Measurements from ENCODE around the gene ZNF215. TPM values are rescaled to one million over a fixed set of nuclear protein-coding genes. Genes with fewer than 3 reads are reported as not detected.
"Not testable (repeated sequence)": the region's sequence is repeated elsewhere in the genome, so short reads cannot be mapped to it uniquely, and the experiment has no call there.

Gene ZNF215
- total RNA-seq, 2 experiments from 2014 or later: 59.8 to 61.0 TPM

GRCh38 chr11:6882751-6883150 lies 43.5 kb upstream of the ZNF215 start:
- Histone ChIP-seq H3K4me3 (ENCODE audit: low read depth, low read length, poor library complexity, severe bottlenecking) (no peak overlapping the region), H4K20me1 (ENCODE audit: insufficient read depth, low read length) (no peaks in the 10 kb centered on the region), H3K79me2 (ENCODE audit: insufficient read depth, low read depth, low read length) (no peaks in the 10 kb centered on the region), H3K9me3 (ENCODE audit: low read length) (no peaks in the 10 kb centered on the region), H3K4me1 (ENCODE audit: insufficient read depth, low read length, poor library complexity, severe bottlenecking) (no peaks in the 10 kb centered on the region), H3K27ac (ENCODE audit: low read depth, low read length, poor library complexity, severe bottlenecking) (no peak overlapping the region), H2AFZ (ENCODE audit: low read length) (no peak overlapping the region), H3K9me2 (ENCODE audit: insufficient read depth, low read length) (no peaks in the 10 kb centered on the region), H3K36me3 (ENCODE audit: insufficient read depth, low read length) (no peaks in the 10 kb centered on the region), H3K4me2 (ENCODE audit: low read length) (no peak overlapping the region)
- ChIA-PET POLR2A (no interaction called here), CTCF (ENCODE audit: unreplicated experiment) (no interaction called here)
- DNase-seq (ENCODE audit: low spot score): no peak
- TF ChIP-seq EZH2phosphoT487 (IDR thresholded peaks at IDR 0.05; ENCODE audit: borderline replicate concordance, low read depth, low read length): no peak
- TF ChIP-seq, protein P1, sequence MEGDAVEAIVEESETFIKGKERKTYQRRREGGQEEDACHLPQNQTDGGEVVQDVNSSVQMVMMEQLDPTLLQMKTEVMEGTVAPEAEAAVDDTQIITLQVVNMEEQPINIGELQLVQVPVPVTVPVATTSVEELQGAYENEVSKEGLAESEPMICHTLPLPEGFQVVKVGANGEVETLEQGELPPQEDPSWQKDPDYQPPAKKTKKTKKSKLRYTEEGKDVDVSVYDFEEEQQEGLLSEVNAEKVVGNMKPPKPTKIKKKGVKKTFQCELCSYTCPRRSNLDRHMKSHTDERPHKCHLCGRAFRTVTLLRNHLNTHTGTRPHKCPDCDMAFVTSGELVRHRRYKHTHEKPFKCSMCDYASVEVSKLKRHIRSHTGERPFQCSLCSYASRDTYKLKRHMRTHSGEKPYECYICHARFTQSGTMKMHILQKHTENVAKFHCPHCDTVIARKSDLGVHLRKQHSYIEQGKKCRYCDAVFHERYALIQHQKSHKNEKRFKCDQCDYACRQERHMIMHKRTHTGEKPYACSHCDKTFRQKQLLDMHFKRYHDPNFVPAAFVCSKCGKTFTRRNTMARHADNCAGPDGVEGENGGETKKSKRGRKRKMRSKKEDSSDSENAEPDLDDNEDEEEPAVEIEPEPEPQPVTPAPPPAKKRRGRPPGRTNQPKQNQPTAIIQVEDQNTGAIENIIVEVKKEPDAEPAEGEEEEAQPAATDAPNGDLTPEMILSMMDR (conservative IDR thresholded peaks at IDR 0.05; ENCODE audit: low read length): no peak
- intact Hi-C loops (cut with micrococcal nuclease; ENCODE audit: unreplicated experiment): no loop called here
- BruUV-seq (replicated peaks): no TSS peak

DNA sequence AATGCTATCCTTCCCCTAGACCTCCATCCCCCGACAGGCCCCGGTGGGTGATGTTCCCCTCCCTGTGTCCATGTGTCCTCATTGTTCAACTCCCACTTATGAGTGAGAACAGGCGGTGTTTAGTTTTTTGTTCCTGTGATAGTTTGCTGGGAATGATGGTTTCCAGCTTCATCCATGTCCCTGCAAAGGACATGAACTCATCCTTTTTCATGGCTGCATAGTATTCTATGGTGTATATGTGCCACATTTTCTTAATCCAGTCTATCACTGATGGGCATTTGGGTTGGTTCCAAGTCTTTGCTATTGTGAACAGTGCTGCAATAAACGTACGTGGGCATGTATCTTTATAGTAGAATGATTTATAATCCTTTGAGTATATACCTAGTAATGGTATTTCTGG lies 38.5 kb upstream of the ZNF215 start:
- H3K4me3 ChIP-seq (ENCODE audit: low read depth, low read length, poor library complexity, severe bottlenecking); intact Hi-C loops (cut with micrococcal nuclease; ENCODE audit: unreplicated experiment); H3K9me2 ChIP-seq (ENCODE audit: insufficient read depth, low read length); H3K79me2 ChIP-seq (ENCODE audit: insufficient read depth, low read depth, low read length); H3K4me2 ChIP-seq (ENCODE audit: low read length); BruUV-seq (replicated peaks); H4K20me1 ChIP-seq (ENCODE audit: insufficient read depth, low read length); H2AFZ ChIP-seq (ENCODE audit: low read length); H3K36me3 ChIP-seq (ENCODE audit: insufficient read depth, low read length); DNase-seq (ENCODE audit: low spot score); H3K9me3 ChIP-seq (ENCODE audit: low read length); H3K4me1 ChIP-seq (ENCODE audit: insufficient read depth, low read length, poor library complexity, severe bottlenecking); H3K27ac ChIP-seq (ENCODE audit: low read depth, low read length, poor library complexity, severe bottlenecking); CTCF ChIA-PET (ENCODE audit: unreplicated experiment): not testable (repeated sequence)
- POLR2A ChIA-PET: interaction anchor here (0.6 kb wide), 1 partner anchor 502 kb away, joined by 3 read pairs; no protein-coding TSS in a partner anchor

DNA sequence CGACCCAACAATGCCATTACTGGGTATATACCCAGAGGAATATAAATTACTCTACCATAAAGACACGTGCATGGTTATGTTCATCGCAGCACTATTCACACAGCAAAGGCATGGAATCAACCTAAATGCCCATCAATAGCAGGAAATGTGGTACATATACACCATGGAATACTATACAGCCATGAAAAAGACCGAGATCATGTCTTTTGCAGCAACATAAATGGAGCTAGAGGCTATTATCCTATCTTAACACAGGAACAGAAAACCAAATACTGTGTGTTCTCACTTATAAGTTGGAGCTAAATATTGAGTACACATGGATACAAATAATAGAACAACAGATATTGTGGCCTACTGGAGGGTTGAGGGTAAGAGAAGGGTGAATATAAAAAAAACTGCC lies 37.4 kb upstream of the ZNF215 start:
- H3K4me2 ChIP-seq (ENCODE audit: low read length): no peak overlapping the region
- BruUV-seq (replicated peaks): no TSS peak
- H3K36me3 ChIP-seq (ENCODE audit: insufficient read depth, low read length): no peaks in the 10 kb centered on the region
- intact Hi-C loops (cut with micrococcal nuclease; ENCODE audit: unreplicated experiment): no loop called here
- no peaks in the 10 kb centered on the region for H3K4me1 ChIP-seq (ENCODE audit: insufficient read depth, low read length, poor library complexity, severe bottlenecking)
- TF ChIP-seq, protein P1 (conservative IDR thresholded peaks at IDR 0.05; ENCODE audit: low read length): no peak
- no peak for TF ChIP-seq EZH2phosphoT487 (IDR thresholded peaks at IDR 0.05; ENCODE audit: borderline replicate concordance, low read depth, low read length)
- peaks cover 6% of the 10 kb centered on the region; the same call in 1 of the 2 replicates for H3K9me3 ChIP-seq (ENCODE audit: low read length)
- no peaks in the 10 kb centered on the region for H3K79me2 ChIP-seq (ENCODE audit: insufficient read depth, low read depth, low read length)
- no peak overlapping the region for H3K4me3 ChIP-seq (ENCODE audit: low read depth, low read length, poor library complexity, severe bottlenecking)
- no peaks in the 10 kb centered on the region for H4K20me1 ChIP-seq (ENCODE audit: insufficient read depth, low read length)
- no peak overlapping the region for H3K27ac ChIP-seq (ENCODE audit: low read depth, low read length, poor library complexity, severe bottlenecking)
- no peak for DNase-seq (ENCODE audit: low spot score)
- ChIA-PET CTCF (ENCODE audit: unreplicated experiment) (no interaction called here), POLR2A (interaction anchor here (0.7 kb wide), 1 partner anchor 34 kb away, joined by 3 read pairs; no protein-coding TSS in a partner anchor)
- H2AFZ ChIP-seq (ENCODE audit: low read length): no peak overlapping the region
- no peaks in the 10 kb centered on the region for H3K9me2 ChIP-seq (ENCODE audit: insufficient read depth, low read length)

Data from OCI-LY7 (cell line).